Activated B cell treated with CpG ODN at 0.5 μM for 24 hours (primary cell): ENCODE measurements around the gene ESYT2. TPM values are rescaled to one million over a fixed set of nuclear protein-coding genes. Genes with fewer than 3 reads are reported as not detected.

ENCODE experiments used
- ATAC-seq: fragments of 200-7000 bp; cut with Tn5 transposase; one replicate; pipeline ENCODE4 v1.10.0; 2021; ENCODE audit warnings: low read depth, mild to moderate bottlenecking, moderate library complexity
- CTCF ChIA-PET: fragments of 350-600 bp; sonication (Branson Sonifier 250); formaldehyde crosslinking; loops from one replicate; lab custom pipeline; 2021; ENCODE audit warnings: antibody characterized with exemption; lab: Charles Lee
- POLR2A ChIA-PET: fragments of 350-600 bp; sonication (Branson Sonifier 250); formaldehyde crosslinking; loops from one replicate; lab custom pipeline; 2021; ENCODE audit warnings: antibody characterized with exemption; lab: Charles Lee
- DNase-seq: peaks from one replicate; pipeline ENCODE4 v3.0.0; 2022
- H3K27ac Mint-ChIP-seq: one replicate; pipeline ENCODE4 v1.8.0; 2020; ENCODE audit warnings: mixed read lengths
- H3K27me3 Mint-ChIP-seq: one replicate; pipeline ENCODE4 v1.8.0; 2021; ENCODE audit warnings: mixed read lengths
- H3K36me3 Mint-ChIP-seq: one replicate; pipeline ENCODE4 v1.8.0; 2021; ENCODE audit warnings: low read depth, mixed read lengths
- H3K4me1 Mint-ChIP-seq: one replicate; pipeline ENCODE4 v1.8.0; 2021; ENCODE audit warnings: mixed read lengths
- H3K4me3 Mint-ChIP-seq: one replicate; pipeline ENCODE4 v1.8.0; 2020; ENCODE audit warnings: mild to moderate bottlenecking, mixed read lengths
- H3K9me3 Mint-ChIP-seq: one replicate; pipeline ENCODE4 v1.8.0; 2020; ENCODE audit warnings: mixed read lengths
- CTCF ChIP-seq: fragments of 200-600 bp; IDR thresholded peaks from one replicate; pipeline ENCODE4 v1.8.0; 2022; ENCODE audit warnings: antibody characterized with exemption, mild to moderate bottlenecking
- intact Hi-C: fragments of 100-400 bp; cut with micrococcal nuclease; formaldehyde crosslinking; loops from one replicate; pipeline ENCODE4 v1.15.1; 2024
- total RNA-seq: library from RNA; stranded (reverse); gene quantifications from 2 replicates; pipeline ENCODE4 v1.2.3, GENCODE V29; 2022

ESYT2 gene
- total RNA-seq, 1 donor from 2014 or later = 21.3 TPM

DNA sequence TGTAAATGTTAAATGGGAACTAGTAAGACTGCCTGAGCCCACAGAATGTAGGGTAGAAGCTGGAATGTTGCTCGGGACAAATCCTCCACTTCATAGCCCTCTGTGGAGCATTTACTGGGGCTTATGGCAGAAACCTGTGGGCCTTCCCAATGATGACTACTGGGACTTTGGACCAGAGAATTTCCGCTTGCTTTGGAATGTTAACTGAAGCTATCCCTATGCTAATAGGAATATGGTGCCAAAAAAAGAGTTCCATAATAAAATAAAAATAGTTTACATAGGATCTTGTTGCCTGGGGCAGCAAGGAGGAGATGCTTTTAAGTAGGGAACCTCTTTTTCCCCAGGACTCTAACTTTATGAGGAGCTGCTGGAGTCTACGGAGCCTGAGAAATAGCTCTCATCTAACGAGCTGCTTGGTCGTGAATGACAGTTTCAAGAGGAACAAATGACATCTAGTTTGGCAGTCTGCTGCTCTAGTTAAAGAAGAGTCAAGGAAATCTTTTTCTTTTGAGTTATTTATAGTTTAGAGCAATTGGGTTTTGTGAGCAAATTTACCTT is 21.3 kb upstream of the ESYT2 start:
- DNase-seq (no peak), ATAC-seq (no peak)
- Mint-ChIP-seq H3K27me3 (no peaks in the 10 kb centered on the region), H3K27ac (no peak overlapping the region), H3K36me3 (no peaks in the 10 kb centered on the region), H3K4me1 (peaks cover 1% of the 10 kb centered on the region), H3K9me3 (no peaks in the 10 kb centered on the region), H3K4me3 (no peak overlapping the region)
- POLR2A ChIA-PET = no interaction called here
- intact Hi-C loops = no loop called here
- CTCF ChIA-PET = no interaction called here
- TF ChIP-seq CTCF = no peak

GRCh38 chr7:158849768-158850544 is 20.6 kb upstream of the ESYT2 start:
- H3K4me1 Mint-ChIP-seq = peaks cover 1% of the 10 kb centered on the region
- H3K36me3 Mint-ChIP-seq = no peaks in the 10 kb centered on the region
- ChIA-PET CTCF (no interaction called here), POLR2A (interaction anchor here (0.5 kb wide), 1 partner anchor 55 kb away, joined by 7 read pairs; no protein-coding TSS in a partner anchor)
- intact Hi-C loops = no loop called here
- H3K4me3 Mint-ChIP-seq = no peak overlapping the region
- no peaks in the 10 kb centered on the region for H3K27me3 Mint-ChIP-seq
- ATAC-seq (no peak), DNase-seq (no peak)
- TF ChIP-seq CTCF = no peak
- H3K9me3 Mint-ChIP-seq = no peaks in the 10 kb centered on the region
- no peak overlapping the region for H3K27ac Mint-ChIP-seq

- no peaks in the 10 kb centered on the region for H3K4me1 Mint-ChIP-seq
- ATAC-seq (no peak), DNase-seq (no peak)
- H3K4me3 Mint-ChIP-seq = no peak overlapping the region
- no peak for TF ChIP-seq CTCF
- intact Hi-C loops = no loop called here
- H3K36me3 Mint-ChIP-seq = no peaks in the 10 kb centered on the region
- H3K27me3 Mint-ChIP-seq = no peaks in the 10 kb centered on the region
- ChIA-PET POLR2A (no interaction called here), CTCF (no interaction called here)
- no peak overlapping the region for H3K27ac Mint-ChIP-seq
- H3K9me3 Mint-ChIP-seq = no peaks in the 10 kb centered on the region
These were observed 20.1 kb upstream of the ESYT2 start for GRCh38 chr7:158849442-158849767.

- peaks cover 3% of the 10 kb centered on the region for H3K27me3 Mint-ChIP-seq
- no peak overlapping the region for H3K4me3 Mint-ChIP-seq
- no peaks in the 10 kb centered on the region for H3K4me1 Mint-ChIP-seq
- ATAC-seq = no peak
- TF ChIP-seq CTCF = no peak
- no peaks in the 10 kb centered on the region for H3K36me3 Mint-ChIP-seq
- no peaks in the 10 kb centered on the region for H3K9me3 Mint-ChIP-seq
- ChIA-PET POLR2A (no interaction called here), CTCF (no interaction called here)
- no peak overlapping the region for H3K27ac Mint-ChIP-seq
- DNase-seq = no peak
- intact Hi-C loops = no loop called here
These were observed 18.1 kb upstream of the ESYT2 start for GRCh38 chr7:158847451-158847866.

DNA sequence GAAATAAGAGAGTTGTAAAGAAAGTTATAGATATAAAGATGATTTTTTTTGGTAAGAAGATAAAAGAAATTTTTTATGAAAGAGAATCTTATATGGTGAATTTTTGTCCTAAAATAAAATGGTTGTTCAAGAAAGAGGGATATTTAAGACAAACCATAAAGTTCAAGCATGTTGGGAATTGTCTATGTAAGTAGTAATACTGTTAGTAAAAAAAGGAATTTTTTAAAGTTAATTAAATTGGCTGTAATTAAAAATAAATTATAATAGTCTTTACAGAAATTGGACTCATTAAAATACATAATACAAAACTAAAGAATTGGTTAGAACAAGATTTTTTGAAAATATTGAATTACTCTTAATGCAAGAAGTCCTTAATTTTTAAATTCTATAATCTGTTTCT is 17.0 kb upstream of the ESYT2 start:
- ATAC-seq (no peak), DNase-seq (no peak)
- no peak overlapping the region for H3K27ac Mint-ChIP-seq
- TF ChIP-seq CTCF = no peak
- peaks cover 5% of the 10 kb centered on the region for H3K27me3 Mint-ChIP-seq
- POLR2A ChIA-PET = no interaction called here
- CTCF ChIA-PET = no interaction called here
- no peaks in the 10 kb centered on the region for H3K36me3 Mint-ChIP-seq
- no peak overlapping the region for H3K4me3 Mint-ChIP-seq
- H3K9me3 Mint-ChIP-seq = no peaks in the 10 kb centered on the region
- intact Hi-C loops = no loop called here
- no peaks in the 10 kb centered on the region for H3K4me1 Mint-ChIP-seq
